Ammon's horn (tissue), 1 donor: ENCODE measurements around the gene LRRC8E.
A peak's percentile ranks its signal among the peaks of the same experiment; 100 is the strongest.

Experiments
- DNase-seq: peaks from one replicate; pipeline ENCODE4 v3.0.0-alpha.2; 2016; ENCODE audit warnings: low spot score

Gene LRRC8E

DNA sequence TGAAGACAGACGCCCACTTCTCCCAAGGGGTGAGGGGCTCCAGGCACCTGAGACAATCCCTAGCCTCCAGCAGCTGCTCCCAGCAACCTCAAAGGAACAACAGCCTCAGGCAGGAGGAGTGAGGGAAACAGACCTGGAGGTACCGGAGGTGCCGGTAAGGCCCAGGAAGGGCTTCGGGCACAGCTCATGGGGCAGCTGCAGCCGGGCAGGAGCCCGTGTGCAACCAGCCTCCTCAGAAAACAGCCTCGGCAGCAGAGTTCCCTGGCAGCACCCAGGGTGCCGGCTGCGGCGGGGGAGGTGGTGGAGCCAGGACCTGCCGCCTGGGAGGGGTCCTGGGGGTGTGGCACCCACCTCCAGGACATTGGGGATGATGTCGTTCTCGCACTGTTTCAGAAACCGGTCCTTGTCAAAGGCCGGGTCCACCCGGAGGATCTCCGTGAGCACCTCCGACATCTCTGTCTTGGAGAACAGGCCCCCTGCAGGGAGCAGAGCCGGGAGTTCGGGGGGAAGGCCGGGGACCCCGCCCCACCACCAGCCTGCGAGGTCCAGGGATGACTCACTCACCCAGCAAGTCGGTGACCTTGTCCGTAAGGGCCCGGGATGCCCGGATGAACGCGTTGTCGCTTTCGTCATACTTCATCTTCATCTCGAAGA is 44.1 kb downstream of the LRRC8E start:
- DNase-seq: no peak

DNA sequence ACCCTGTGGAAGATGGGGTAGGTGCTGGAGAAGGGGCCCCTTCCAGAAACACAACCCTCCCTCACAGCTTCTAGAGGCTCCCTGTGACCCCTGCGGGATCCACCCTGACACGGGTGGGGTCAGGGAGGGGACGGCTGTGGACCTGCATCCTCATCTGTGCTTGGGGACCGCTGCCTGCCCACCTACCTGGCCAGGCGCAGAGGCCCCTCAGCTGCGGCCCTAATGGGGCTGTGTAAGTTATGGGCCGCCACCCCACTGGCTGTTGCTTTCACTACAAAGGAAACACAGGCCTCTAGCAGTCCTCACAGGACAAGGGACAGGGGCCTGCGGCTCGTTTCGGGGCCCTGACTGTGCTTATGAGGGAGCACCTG is 44.6 kb downstream of the LRRC8E start:
- DNase-seq: no peak

DNA sequence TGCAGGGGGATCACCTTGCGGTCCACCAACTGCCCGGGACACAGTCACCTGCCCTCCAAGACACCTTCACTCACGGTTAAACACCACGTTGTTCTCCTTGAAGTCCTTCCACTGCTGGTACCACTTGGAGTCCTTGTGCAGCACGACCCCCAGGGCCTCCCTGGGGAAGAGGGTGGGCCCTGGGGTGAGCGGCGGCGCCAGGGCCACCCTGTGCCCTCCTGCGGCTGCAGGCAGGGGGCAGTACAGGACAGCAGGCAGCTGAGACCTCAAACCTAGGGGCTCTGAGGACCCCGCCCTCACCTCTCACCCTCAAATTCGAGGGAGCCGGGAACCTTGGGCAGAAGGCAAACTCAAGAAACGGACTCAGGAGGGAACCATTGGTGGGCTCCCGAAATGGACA is 45.1 kb downstream of the LRRC8E start:
- DNase-seq: no peak

DNA sequence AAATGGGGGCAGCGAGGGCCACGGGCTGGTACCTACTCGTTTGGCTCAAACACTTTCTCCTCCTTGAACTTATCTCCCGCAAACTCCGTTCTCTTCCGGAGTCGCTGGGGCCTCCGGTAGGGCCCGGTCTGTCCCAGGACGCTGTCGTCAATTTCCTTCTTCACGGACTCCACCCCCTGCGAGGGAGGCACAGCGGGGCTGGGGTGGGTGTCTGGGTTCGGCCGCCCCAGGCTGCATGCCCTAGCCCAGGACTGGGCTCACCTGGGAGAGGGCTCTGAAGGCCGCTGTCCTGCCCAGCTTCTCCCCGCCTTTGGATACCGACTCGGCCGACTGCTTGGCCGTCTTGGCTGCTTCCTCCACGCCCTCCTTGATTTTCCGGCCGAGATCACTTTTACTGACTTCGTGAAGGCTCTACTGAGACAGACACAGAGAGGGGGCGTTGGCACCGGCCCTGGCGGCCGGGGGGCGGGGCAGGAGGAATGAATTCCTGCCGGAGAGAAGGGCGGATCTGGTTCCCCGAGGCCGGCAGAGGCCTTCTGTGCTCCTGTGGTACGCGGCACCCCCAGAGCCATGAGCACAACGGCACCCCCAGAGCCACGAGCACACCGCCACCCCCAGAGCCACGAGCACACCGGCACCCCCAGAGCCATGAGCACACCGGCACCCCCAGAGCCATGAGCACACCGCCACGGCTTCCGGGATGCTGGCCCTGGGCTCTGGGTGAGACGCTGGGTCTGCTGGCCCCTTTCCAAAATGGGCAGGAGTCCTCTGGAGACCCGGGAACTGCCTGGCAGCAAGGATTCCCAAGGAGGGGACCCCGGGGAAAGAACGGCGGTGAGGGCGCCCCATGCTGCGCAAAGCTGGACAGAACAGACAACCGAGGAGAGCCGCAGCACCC is 45.8 kb downstream of the LRRC8E start:
- no peak for DNase-seq

DNA sequence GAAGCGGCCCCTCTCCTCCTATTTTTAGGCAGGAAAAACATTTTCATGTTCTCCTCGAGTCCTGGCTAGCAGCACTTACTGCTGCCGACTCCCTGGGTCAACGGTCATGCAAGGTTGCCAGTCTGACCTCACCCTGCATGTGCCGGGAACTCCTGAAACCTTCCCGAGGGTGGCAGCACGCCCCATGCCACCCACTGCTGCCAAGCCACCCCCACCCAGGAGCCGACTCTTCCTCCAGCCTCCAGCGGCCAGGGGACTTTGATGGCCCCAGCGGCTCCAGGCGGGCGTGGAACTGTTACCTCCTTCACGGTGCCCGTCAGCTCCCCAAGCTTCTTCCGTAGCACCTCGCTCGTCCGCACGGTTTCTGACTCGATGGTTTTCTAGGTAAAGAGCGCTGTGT is 46.5 kb downstream of the LRRC8E start:
- no peak for DNase-seq

DNA sequence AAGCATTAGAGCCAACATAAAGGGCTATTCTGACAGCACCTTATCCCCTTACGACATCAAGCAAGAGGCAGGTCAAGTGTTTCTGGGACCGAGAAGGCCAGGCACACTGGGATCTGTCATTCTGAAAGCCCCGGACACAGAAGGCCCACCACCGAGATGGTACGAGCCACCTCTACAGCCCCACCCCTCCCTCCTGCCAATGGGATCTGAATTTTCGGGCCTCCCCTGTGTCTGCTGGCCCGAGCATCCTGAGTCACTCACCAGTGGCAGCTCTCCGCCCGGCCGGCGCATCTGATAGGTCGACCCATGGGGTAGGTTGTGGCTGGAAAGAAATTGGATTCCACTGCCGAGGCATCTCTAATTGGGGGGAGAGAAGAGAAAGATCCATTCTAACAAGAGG is 52.5 kb downstream of the LRRC8E start:
- DNase-seq: no peak

DNA sequence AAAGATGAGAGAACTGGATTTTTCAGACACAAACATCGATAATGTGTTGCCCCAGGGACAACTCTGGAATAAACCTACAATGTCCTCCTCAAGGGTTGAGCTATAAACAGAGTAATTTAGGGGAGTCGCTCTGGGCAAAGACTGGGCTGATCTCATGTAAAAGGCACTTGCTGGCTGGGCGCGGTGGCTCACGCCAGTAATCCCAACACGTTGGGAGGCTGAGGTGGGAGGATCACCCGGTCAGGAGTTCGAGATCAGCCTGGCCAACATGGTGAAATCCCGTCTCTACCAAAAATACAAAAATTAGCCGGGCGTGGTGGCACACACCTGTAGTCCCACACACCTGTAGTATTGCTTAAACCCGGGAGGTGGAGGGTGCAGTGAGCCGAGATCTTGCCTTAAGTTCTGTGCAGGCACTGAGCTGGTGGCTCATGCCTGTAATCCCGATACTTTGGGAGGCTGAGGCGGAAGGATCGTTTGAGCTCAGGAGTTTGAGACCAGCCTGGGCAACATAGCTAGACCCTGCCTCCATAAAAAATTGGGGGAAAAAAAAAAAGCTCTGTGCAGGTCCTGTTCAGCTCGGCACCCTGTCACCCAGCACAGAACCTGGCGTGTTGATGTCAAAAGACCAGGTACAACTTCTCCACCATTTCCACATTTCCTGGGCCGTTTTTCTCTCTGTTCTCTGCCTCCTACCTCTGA is 53.7 kb downstream of the LRRC8E start:
- no peak for DNase-seq

DNA sequence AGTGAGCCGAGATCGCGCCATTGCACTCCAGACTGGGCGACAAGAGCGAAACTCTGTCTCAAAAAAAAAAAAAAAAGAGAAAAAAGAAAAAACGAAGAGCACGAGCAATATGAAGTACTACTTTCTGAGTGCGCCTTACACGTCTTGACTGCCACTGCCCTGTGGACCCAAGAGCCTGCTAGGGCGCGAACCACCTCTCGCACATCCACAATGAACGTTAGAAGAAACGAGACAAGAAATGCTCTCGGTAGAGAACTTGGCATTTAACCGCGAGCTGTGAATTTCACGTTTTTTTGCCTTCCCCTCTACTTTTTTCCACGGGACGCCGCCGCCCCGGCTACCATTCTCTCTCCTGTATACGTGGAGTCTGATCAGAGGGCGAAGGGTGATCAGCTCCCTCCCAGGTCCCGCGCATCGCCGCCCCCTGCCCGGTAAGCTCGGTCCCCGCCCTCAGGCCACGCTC is 54.7 kb downstream of the LRRC8E start:
- DNase-seq: no peak

DNA sequence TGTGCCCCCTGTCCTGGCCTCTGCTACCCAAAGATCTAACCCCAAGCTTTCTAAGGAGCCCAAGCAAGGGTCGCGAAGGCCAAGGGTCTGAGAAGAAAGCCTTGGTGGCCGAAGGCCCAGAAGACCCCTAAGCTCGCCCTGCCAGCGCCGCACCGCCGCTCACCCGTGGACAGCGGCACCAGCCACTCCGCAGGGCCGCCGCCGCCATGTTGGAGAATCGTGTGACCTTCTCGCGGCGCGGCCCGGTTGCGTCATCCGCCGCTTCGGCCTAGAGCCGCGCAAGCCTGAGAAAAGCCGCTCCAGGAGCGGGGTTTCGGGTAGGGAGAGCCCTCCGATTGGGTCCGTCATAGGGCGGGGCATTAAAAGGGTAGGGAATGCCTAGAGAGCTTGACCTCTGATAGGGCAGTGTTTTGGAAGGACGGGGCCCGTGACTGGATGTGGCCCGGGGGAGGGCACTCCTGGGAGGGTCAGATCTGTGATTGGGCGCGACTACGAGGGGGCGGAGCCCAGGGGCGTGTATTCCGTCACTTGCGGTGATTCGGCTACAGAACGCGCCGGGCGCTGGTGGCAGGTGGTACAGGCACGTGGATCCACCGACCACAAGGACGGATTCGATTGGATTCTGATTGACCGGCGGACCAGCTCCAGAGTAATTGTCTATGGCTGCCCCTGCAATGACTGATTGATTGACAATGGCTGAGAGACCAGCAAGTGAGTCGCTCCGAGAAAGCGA is 55.3 kb downstream of the LRRC8E start, which contains the start of gene TIMM44:
Gene TIMM44 (minus strand): TSS at position 223 of the 733 bp plus-strand sequence. CDS start 15 bp downstream, at position 208.
- peak; percentile 100 for DNase-seq

DNA sequence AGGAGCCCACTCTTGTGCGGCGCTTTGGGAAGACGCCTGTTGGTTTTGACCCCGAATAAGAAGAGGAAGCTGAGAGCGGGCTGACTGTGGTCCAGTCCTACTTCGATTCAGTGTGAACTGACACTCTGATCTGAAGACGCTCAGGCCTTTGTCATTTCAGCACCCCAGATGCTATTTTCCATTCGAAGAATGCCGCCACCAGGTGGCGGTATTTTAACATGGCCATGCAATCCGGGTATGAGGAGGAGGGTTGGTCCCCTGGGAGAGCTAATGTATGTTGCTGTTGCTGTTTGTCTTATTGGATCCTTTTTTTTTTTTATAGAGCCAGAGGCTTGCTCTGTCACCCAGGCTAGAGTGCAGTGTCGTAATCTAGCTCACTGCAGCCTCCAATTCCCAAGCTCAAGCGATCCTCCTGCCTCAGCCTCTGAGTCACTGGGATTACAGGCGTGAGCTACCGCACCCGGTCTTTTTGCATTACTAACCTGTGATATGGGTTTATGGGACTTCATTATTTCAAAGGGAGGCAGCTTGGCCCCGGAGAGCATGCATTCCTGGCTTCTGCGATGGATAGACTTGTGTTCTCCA is 56.0 kb downstream of the LRRC8E start:
- peak; percentile 88 for DNase-seq

DNA sequence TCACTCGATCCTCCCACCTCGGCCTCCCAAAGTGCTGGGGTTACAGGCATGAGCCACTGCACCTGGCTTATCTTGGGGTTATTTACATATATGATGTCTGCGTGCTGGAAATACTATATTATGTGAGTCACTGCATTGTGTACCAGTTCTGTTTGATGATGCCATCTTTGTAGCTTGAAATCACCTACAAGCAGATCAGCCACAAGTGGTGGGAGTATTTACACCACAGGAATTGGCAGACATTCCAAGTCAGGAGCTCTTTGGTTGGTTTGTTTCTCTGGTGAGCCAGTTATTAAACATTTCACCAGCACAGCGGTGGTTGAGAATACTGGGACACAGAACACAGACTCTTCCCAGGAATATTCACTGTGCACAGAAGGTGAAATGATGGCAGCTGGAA is 59.6 kb downstream of the LRRC8E start:
- DNase-seq: peak; percentile 35
